ENCODE measurements around the gene TBC1D16.

The TBC1D16 gene

DNA sequence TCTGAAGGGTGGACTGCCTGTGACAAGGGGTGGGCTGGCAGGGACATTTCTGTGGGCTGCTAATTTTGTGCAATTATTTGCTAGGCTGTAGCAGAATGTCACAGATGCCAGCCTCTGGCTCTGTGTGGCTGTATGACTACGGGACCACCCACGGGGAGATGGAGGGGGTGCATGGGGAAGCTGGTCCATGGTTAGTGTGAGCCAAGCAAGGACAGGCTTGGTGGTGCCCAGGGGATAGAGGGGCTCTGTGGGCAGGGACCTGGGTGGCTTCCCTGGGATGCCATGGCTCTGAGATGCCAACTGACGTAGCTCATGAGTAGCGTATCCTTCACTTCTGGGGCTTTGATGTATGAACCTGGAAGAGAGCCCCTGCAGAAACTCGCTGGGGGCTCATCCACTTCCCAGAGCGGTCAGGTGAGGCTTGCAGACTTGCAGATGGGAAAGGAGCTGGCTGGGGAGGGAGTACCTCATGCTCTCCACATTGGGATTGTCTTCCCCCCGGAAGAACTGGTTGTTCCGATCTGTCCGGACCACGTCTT, 87.2 kb downstream of the TBC1D16 start:
- DNase-seq: no peak

- DNase-seq: no peak
Observed at GRCh38 chr17:79947351-79948031, 88.2 kb downstream of the TBC1D16 start.

DNA sequence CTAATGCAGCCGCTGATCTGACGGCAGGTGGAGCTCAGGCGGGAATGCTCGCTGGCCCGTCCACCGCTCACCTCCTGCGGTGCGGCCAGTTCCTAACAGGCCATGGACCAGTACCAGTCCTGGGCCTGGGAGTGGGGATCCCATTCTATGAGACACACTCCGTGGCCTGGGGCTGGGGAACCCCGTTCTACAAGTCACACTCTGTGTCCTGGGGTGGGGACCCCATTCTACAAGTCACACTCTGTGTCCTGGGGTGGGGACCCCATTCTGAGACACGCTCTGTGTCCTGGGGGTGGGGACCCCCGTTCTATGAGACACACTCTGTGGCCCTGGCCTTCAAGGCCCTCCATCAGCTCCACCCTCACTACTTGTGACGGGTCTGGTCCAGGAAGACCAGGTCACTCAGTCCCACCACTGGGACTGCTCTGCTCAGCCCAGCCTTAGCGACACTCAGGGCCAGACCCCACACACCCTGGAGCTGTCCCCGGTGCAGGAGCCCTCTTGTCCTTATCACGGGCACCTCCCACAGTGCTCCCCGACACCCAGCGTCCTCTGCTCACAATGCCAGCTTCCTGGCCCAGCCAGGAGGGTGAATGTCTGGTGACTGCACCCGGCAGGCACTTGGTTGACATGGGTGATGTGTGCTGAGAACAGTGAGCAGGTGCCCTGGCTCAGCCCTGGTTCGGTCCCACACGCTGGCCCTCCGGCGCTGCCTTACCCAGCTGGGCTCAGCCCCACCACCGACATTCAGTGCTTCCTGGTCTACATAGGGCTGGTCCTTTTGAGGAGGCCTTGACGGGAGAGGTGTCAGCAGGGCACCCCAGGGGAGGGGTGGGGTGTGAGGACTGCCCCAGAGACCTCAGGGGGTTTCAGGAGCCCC, 89.1 kb downstream of the TBC1D16 start:
- DNase-seq: no peak

- DNase-seq: no peak
Observed at GRCh38 chr17:79945591-79946255, 89.9 kb downstream of the TBC1D16 start.

GRCh38 chr17:79944821-79945391, 90.8 kb downstream of the TBC1D16 start:
- DNase-seq: no peak

GRCh38 chr17:79944251-79944812, 91.3 kb downstream of the TBC1D16 start:
- no peak for DNase-seq

DNA sequence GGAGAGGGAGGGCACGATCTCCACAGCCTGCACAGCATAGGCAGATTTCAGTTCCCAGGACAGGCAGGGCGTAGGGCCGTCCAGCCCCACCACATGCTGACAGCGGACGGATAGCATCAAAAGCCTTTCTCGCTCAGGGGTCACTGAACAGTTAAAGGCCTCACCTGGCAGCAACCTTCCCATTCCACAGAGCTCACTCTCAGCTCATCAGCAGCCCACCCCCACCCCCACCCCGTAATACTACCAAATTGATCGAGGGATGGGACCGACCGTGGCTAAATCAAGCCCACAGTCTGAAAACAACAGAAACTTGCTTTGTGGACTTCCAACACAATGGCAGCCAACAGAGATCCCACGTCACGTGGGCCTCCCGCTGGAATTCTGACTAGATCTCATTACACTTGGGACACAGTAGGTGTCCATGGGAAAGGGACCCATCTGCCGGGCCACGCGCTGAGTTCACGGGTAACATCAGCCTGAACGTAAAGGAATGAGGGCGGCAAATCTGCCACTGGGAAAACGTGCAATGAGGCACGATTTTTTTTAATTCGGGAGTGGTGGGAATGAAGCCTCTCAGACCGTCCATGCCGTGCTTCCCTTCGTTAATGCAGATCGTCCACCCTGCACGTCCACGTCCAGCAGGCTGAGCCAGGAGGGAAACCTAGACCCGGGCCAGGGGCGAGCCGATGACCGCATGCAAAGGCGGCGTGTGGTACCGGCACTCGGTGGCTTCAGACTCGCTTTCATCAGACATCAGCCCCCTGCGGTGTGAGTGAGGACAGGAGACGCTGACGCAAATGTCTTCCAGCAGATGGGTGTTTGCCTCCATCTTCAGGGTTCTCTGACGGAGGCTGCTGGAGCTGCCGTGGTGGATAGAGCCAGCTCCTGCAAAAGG, 92.1 kb downstream of the TBC1D16 start:
- no peak for DNase-seq

DNA sequence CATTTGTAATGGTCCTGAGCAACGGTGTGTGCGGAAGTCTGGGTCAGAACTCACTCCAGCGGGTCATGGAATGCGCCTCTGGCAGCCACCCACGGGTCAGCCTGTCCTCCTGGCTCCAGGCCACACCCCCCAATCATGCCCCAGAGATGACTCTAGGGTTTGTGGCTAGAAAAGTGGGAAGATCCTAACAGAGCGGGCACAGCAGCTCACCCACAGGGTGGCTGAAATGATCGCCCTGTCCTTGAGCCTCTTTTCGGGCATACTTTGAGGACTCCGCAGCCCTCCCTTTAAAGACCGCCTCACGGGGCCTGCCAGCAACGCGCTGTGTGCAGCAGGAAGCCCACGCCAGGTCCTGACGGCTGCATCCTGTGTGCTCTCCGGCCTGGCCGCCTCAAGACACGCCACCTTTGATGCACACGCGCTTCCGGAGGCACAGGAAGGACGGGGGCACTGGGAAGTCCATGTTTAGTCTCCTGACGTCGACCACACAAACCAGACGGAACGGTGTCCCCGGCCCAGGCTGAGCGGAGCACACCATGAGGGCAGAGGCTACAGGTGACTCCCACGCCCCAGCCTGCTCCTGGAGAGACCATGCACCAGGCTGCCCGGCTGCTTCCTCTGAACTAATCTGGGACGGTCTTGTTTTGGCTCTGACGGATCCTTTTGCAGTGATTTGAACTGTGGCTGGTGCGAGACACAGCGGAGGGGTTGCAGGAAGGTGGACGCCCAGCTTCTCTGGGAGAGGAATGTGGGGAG, 92.9 kb downstream of the TBC1D16 start:
- DNase-seq: peak in 1 of 2 donors; percentile 51

- DNase-seq: no peak
Observed at GRCh38 chr17:79942011-79942405, 93.7 kb downstream of the TBC1D16 start.

GRCh38 chr17:79941088-79942010, 94.3 kb downstream of the TBC1D16 start:
- DNase-seq: no peak

GRCh38 chr17:79940459-79941087, 95.1 kb downstream of the TBC1D16 start:
- DNase-seq: no peak

- DNase-seq: no peak
Observed at GRCh38 chr17:79939755-79940458, 95.8 kb downstream of the TBC1D16 start.

GRCh38 chr17:79939094-79939435, 96.6 kb downstream of the TBC1D16 start:
- no peak for DNase-seq

- no peak for DNase-seq
Observed at GRCh38 chr17:79938336-79939093, 97.2 kb downstream of the TBC1D16 start.

GRCh38 chr17:79937391-79938335, 98.0 kb downstream of the TBC1D16 start:
- no peak for DNase-seq

DNA sequence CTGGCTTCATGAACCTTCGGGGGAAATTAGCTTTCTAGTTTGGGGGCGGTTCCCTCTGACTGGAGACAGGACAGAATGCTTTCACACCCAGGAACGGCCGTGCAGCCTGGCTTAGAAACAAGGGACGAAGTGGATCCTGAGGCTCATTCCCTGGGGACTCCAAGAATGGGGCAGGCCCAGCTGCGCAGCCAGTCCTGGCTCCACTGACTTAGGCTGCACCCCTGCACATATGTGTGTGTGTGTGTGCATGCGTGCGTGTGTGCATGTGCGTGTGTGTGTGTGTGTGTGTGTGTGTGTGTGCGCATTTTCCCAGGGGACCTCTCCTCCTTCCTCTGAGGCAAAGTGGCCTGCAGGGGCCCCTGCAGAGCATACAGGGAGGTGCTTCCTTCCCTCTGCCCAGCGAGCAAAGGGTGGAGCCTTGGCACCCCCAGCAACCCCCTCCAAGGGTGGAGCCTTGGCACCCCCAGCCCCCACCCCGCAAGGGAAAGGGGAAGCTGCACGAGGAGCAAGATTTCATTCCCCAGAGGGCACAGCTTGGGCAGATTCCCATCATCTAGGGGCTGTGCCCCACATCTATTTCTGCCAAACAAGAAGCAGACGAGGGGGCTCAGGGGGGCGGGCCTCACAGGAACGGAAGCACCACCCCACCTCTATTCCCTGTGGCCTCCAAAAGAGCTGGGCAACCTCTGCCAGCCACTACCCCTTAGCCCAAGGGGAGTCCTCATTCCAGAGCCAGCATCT, 98.9 kb downstream of the TBC1D16 start:
- no peak for DNase-seq

Measured in bone marrow (tissue), 2 donors.